MM.1S (cell line): ENCODE results near the gene TTLL9.

ENCODE experiments used
- DNase-seq: peaks from one replicate; pipeline ENCODE4 v3.0.0-alpha.2; 2015
- H2AFZ ChIP-seq: fragments of 300-600 bp; sonication (generic); 2 replicates; pipeline ENCODE4 v1.6.0; 2016; ENCODE audit warnings: antibody characterized with exemption, low read length
- H3F3A ChIP-seq: fragments of 300-600 bp; sonication (generic); 2 replicates; pipeline ENCODE4 v1.6.1; 2016; ENCODE audit warnings: mild to moderate bottlenecking, antibody characterized with exemption, low read length, moderate library complexity, mixed read lengths; ENCODE audit not compliant: insufficient read depth
- H3K27ac ChIP-seq: fragments of 300-600 bp; sonication (generic); 2 replicates; pipeline ENCODE4 v1.5.1; 2016; ENCODE audit warnings: mild to moderate bottlenecking, low read length
- H3K27me3 ChIP-seq: fragments of 300-600 bp; sonication (generic); replicated peaks from 2 replicates; pipeline ENCODE4 v1.6.0; 2016; ENCODE audit warnings: low read length; ENCODE audit not compliant: insufficient read depth
- H3K36me3 ChIP-seq: fragments of 300-600 bp; sonication (generic); replicated peaks from 2 replicates; pipeline ENCODE4 v1.6.1; 2016; ENCODE audit warnings: mild to moderate bottlenecking, low read length, mixed read lengths; ENCODE audit not compliant: insufficient read depth
- H3K4me1 ChIP-seq: fragments of 300-600 bp; sonication (generic); 2 replicates; pipeline ENCODE4 v1.6.1; 2016; ENCODE audit warnings: low read length, mixed read lengths
- H3K4me2 ChIP-seq: fragments of 300-600 bp; sonication (generic); 2 replicates; pipeline ENCODE4 v1.6.0; 2016; ENCODE audit warnings: low read depth, low read length
- H3K4me3 ChIP-seq: fragments of 300-600 bp; sonication (generic); 2 replicates; pipeline ENCODE4 v1.5.1; 2016; ENCODE audit warnings: low read length, mixed read lengths
- H3K79me2 ChIP-seq: fragments of 300-600 bp; sonication (generic); 2 replicates; pipeline ENCODE4 v1.6.1; 2016; ENCODE audit warnings: mixed run types, low read length, mixed read lengths
- H3K9ac ChIP-seq: fragments of 300-600 bp; sonication (generic); 2 replicates; pipeline ENCODE4 v1.6.1; 2016; ENCODE audit warnings: low read length, mixed read lengths
- H3K9me2 ChIP-seq: fragments of 300-600 bp; sonication (generic); replicated peaks from 2 replicates; pipeline ENCODE4 v1.6.1; 2016; ENCODE audit warnings: mild to moderate bottlenecking, low read length, mixed read lengths; ENCODE audit not compliant: insufficient read depth
- H3K9me3 ChIP-seq: fragments of 300-600 bp; sonication (generic); replicated peaks from 2 replicates; pipeline ENCODE4 v1.6.1; 2016; ENCODE audit warnings: mild to moderate bottlenecking, low read length, mixed read lengths; ENCODE audit not compliant: insufficient read depth
- H4K20me1 ChIP-seq: fragments of 300-600 bp; sonication (generic); 2 replicates; pipeline ENCODE4 v1.6.1; 2016; ENCODE audit warnings: mild to moderate bottlenecking, low read length, moderate library complexity, mixed read lengths; ENCODE audit not compliant: insufficient read depth
- EZH2 ChIP-seq: fragments of 300-600 bp; sonication (generic); optimal IDR thresholded peaks from 2 replicates; pipeline ENCODE3; 2017; ENCODE audit warnings: low read depth, mild to moderate bottlenecking, antibody characterized with exemption, low read length, mixed read lengths
- EZH2phosphoT487 ChIP-seq: fragments of 300-600 bp; sonication (generic); IDR thresholded peaks from 2 replicates; pipeline ENCODE4 v1.6.1; 2018; ENCODE audit warnings: antibody characterized with exemption, low read length
- TF ChIP-seq, protein P1 (sequence below): fragments of 300-600 bp; sonication (generic); IDR thresholded peaks from 2 replicates; pipeline ENCODE4 v1.5.1; 2016; ENCODE audit warnings: antibody characterized with exemption, low read length, mixed read lengths

The TTLL9 gene

DNA sequence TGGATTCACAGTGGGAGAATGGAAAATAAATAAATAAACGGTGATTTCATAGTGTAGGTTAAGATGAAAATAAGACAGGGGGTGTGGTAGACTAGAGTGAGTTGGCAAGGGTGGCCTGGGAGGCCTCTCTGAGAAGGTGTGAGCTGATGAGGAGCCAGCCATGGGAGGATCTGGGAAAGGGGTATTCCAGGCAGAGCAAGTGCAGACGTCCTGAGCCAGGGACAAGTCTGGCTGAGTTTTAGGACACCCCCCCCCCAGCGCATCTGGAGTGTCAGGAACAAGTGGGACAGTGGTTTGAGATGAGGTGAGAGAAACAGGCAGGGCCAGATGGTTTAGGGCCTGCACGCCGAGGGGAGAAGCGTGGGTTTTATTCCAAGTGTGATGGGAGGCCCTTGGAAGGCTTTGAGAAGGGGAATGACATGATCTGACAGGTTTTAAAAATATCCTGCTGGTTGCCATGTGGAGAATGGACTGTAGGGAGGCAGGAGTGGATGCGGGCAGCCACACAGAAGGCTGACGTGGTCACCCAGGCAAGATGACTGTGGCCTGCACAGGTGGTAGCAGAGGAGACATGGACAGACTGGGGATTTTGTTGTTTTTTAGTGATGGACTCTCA is 118.7 kb downstream of the TTLL9 start:
- Histone ChIP-seq H3K4me2 (no peak overlapping the region), H3K27ac (no peak overlapping the region), H3K9me3 (no peaks in the 10 kb centered on the region), H3K36me3 (no peaks in the 10 kb centered on the region), H3K27me3 (peaks cover 47% of the 10 kb centered on the region), H2AFZ (no peak overlapping the region), H3K9me2 (no peaks in the 10 kb centered on the region), H3F3A (no peaks in the 10 kb centered on the region), H3K4me1 (no peaks in the 10 kb centered on the region), H3K9ac (no peak overlapping the region), H3K4me3 (no peak overlapping the region), H3K79me2 (no peaks in the 10 kb centered on the region), H4K20me1 (peaks cover 2% of the 10 kb centered on the region; the same call in 1 of the 2 replicates)
- TF ChIP-seq EZH2phosphoT487 = no peak
- TF ChIP-seq, protein P1, sequence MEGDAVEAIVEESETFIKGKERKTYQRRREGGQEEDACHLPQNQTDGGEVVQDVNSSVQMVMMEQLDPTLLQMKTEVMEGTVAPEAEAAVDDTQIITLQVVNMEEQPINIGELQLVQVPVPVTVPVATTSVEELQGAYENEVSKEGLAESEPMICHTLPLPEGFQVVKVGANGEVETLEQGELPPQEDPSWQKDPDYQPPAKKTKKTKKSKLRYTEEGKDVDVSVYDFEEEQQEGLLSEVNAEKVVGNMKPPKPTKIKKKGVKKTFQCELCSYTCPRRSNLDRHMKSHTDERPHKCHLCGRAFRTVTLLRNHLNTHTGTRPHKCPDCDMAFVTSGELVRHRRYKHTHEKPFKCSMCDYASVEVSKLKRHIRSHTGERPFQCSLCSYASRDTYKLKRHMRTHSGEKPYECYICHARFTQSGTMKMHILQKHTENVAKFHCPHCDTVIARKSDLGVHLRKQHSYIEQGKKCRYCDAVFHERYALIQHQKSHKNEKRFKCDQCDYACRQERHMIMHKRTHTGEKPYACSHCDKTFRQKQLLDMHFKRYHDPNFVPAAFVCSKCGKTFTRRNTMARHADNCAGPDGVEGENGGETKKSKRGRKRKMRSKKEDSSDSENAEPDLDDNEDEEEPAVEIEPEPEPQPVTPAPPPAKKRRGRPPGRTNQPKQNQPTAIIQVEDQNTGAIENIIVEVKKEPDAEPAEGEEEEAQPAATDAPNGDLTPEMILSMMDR = no peak
- TF ChIP-seq EZH2 = no peak
- DNase-seq = no peak

DNA sequence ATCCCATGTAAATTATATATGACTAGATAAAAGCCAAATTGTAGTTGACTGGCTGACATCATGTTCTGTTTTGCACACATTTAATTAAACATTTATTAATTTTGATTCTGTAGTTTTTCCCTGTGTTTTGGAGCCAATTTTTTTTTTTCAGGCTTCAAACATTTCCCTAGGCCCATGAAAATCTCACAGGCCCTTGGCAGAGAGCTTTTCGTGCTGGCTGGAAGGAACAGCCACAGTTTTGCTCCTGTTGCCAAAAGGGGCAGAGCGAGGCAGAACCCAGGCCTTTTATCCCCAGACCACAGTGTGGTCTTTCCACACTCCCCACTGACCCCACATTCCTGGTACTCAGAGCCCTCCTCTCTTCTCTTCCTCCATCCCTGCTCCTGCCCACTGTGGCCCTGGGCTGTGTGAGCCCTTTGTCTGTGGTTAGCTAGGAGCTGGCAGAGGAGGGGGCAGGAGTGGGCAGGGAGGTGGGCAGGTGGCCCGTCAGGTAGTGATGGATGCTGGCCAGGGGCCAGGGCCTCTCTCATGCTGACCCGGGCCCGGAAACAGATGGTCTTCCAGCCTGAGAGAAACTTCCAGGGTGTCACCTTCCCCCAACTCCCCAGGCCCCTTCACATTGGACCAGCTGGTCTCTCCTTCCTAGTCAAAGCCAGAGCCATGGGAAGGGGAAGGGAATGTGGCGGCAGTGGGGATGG is 120.4 kb downstream of the TTLL9 start:
- H3K27me3 ChIP-seq = peaks cover 53% of the 10 kb centered on the region

DNA sequence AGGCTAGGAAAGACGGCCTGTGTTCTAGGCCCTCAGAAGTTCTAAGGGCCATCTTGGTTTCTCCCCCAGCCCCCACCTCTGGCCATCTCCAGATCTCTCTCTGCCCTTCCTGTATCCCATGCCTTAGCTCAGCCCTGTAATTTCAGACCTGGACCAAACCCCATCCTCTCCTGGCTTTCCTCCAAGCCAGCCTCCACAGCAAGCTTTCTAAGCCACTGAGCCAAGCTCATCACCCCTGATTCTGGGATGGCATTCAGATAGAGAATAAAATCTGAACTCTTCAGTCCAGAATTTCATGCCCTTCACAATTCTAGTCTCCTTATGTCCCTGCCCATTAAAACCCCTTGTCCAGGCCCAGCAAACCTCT is 120.9 kb downstream of the TTLL9 start:
- Histone ChIP-seq H3K4me3 (no peak overlapping the region), H3K36me3 (no peaks in the 10 kb centered on the region), H3K27ac (no peak overlapping the region), H4K20me1 (peaks cover 2% of the 10 kb centered on the region; the same call in 1 of the 2 replicates), H3K4me2 (no peak overlapping the region), H2AFZ (no peak overlapping the region), H3F3A (no peaks in the 10 kb centered on the region), H3K9me2 (no peaks in the 10 kb centered on the region), H3K4me1 (no peaks in the 10 kb centered on the region), H3K27me3 (peaks cover 57% of the 10 kb centered on the region), H3K9ac (no peak overlapping the region), H3K9me3 (no peaks in the 10 kb centered on the region), H3K79me2 (no peaks in the 10 kb centered on the region)
- DNase-seq = no peak
- TF ChIP-seq EZH2phosphoT487 = no peak
- TF ChIP-seq, protein P1 = no peak
- no peak for TF ChIP-seq EZH2

More for the DNA sequence above, 120.4 kb downstream of the TTLL9 start:
- H3K4me2 ChIP-seq = no peak overlapping the region
- H3K9ac ChIP-seq = no peak overlapping the region
- no peak overlapping the region for H3K27ac ChIP-seq
- H3K79me2 ChIP-seq = no peaks in the 10 kb centered on the region
- H3K36me3 ChIP-seq = no peaks in the 10 kb centered on the region
- no peak for TF ChIP-seq EZH2
- TF ChIP-seq EZH2phosphoT487 = no peak
- TF ChIP-seq, protein P1 = no peak
- no peak overlapping the region for H2AFZ ChIP-seq
- H3K9me2 ChIP-seq = no peaks in the 10 kb centered on the region
- no peaks in the 10 kb centered on the region for H3K4me1 ChIP-seq
- H3K9me3 ChIP-seq = no peaks in the 10 kb centered on the region
- no peaks in the 10 kb centered on the region for H3F3A ChIP-seq
- no peak for DNase-seq
- no peak overlapping the region for H3K4me3 ChIP-seq
- peaks cover 2% of the 10 kb centered on the region; the same call in 1 of the 2 replicates for H4K20me1 ChIP-seq
